SK-N-SH (cell line): ENCODE results near the gene SCGB3A1. TPM values are rescaled to one million over a fixed set of nuclear protein-coding genes. Genes with fewer than 3 reads are reported as not detected.

Experiments
- CTCF ChIA-PET: fragments of 300-600, 350-600 bp; formaldehyde crosslinking; extraction: SDS; loops from one replicate; lab custom pipeline; 2021; lab: Yijun Ruan, JAX
- POLR2A ChIA-PET: fragments of 350-600 bp; sonication (Branson Sonifier 250); formaldehyde crosslinking; extraction: SDS; loops from one replicate; lab custom pipeline; 2020; ENCODE audit warnings: antibody characterized with exemption, inconsistent platforms; lab: Yijun Ruan, JAX
- DNase-seq: peaks from one replicate; pipeline ENCODE4 v3.0.0; 2012
- H2AFZ ChIP-seq: fragments of 200-600 bp; sonication (generic); 2 replicates; pipeline ENCODE4 v1.8.1; 2016; ENCODE audit warnings: antibody characterized with exemption, mild to moderate bottlenecking, low read depth
- H3F3A ChIP-seq: fragments of 200-600 bp; sonication (generic); replicated peaks from 2 replicates; pipeline ENCODE3; 2016; ENCODE audit warnings: antibody characterized with exemption, mild to moderate bottlenecking; ENCODE audit not compliant: insufficient read depth
- H3K27ac ChIP-seq, 2 experiments: fragments of 200-500 bp in 1 of 2; fragments of 200-600 bp in 1 of 2; sonication (Bioruptor generic) in 1 of 2; sonication (generic), shearing (Covaris generic) in 1 of 2; 2 replicates each; pipeline versions ENCODE4 v1.5.1 to v1.6.1; 2014 to 2016; ENCODE audit warnings: low read depth in 2 of 2, inconsistent platforms in 1 of 2, low read length in 1 of 2, mild to moderate bottlenecking in 1 of 2, mixed read lengths in 1 of 2
- H3K27me3 ChIP-seq: fragments of 200-600 bp; sonication (generic), shearing (Covaris generic); 2 replicates; pipeline ENCODE4 v1.6.1; 2016; ENCODE audit warnings: mixed run types; ENCODE audit not compliant: insufficient read depth
- H3K36me3 ChIP-seq, 2 experiments: fragments of 200-500 bp in 1 of 2; fragments of 200-600 bp in 1 of 2; sonication (Bioruptor generic) in 1 of 2; sonication (generic) in 1 of 2; replicated peaks in 1 of 2; 2 replicates each; pipeline versions ENCODE3 to v1.5.1; 2014 to 2016; ENCODE audit warnings: low read length in 1 of 2, mild to moderate bottlenecking in 1 of 2; ENCODE audit not compliant: insufficient read depth in 2 of 2, control insufficient read depth in 1 of 2
- H3K4me1 ChIP-seq, 2 experiments: fragments of 200-500 bp in 1 of 2; fragments of 200-600 bp in 1 of 2; sonication (Bioruptor generic) in 1 of 2; sonication (generic), shearing (Covaris generic) in 1 of 2; 2 replicates each; pipeline versions ENCODE4 v1.5.1 to v1.6.1; 2014 to 2016; ENCODE audit warnings: low read depth in 1 of 2, low read length in 1 of 2, mixed run types in 1 of 2; ENCODE audit not compliant: insufficient read depth in 2 of 2, control insufficient read depth in 1 of 2
- H3K4me2 ChIP-seq: fragments of 200-600 bp; sonication (generic), shearing (Covaris generic); 2 replicates; pipeline ENCODE4 v1.6.1; 2017; ENCODE audit warnings: mixed run types
- H3K4me3 ChIP-seq, 2 experiments: fragments of 200-500 bp in 1 of 2; fragments of 200-600 bp in 1 of 2; sonication (Bioruptor generic) in 1 of 2; sonication (generic), shearing (Covaris generic) in 1 of 2; 2 replicates each; pipeline versions ENCODE4 v1.5.1 to v1.8.1; 2014 to 2016; ENCODE audit warnings: low read depth in 2 of 2, inconsistent platforms in 1 of 2, low read length in 1 of 2, mild to moderate bottlenecking in 1 of 2, mixed read lengths in 1 of 2, moderate library complexity in 1 of 2
- H3K79me2 ChIP-seq: fragments of 200-600 bp; sonication (generic); 2 replicates; pipeline ENCODE4 v1.8.1; 2017; ENCODE audit warnings: mild to moderate bottlenecking; ENCODE audit not compliant: insufficient read depth
- H3K9ac ChIP-seq: fragments of 200-600 bp; sonication (generic); 2 replicates; pipeline ENCODE4 v1.6.1; 2017; ENCODE audit warnings: mixed run types
- H3K9me2 ChIP-seq: fragments of 200-600 bp; sonication (generic); 2 replicates; pipeline ENCODE4 v1.6.1; 2017; ENCODE audit warnings: mixed run types
- H3K9me3 ChIP-seq: fragments of 200-600 bp; sonication (generic); 2 replicates; pipeline ENCODE4 v1.6.1; 2017; ENCODE audit warnings: mixed run types, mild to moderate bottlenecking, moderate library complexity
- H4K20me1 ChIP-seq: fragments of 200-600 bp; sonication (generic); 2 replicates; pipeline ENCODE4 v1.6.1; 2017; ENCODE audit warnings: mild to moderate bottlenecking, mixed run types; ENCODE audit not compliant: insufficient read depth
- CHD2 ChIP-seq: fragments of 150-350 bp; IDR thresholded peaks from 2 replicates; pipeline ENCODE4 v1.6.1; 2018; ENCODE audit warnings: low read length; ENCODE audit not compliant: partially characterized antibody
- CTCF ChIP-seq: fragments of 200-600 bp; sonication (generic); IDR thresholded peaks from 2 replicates; pipeline ENCODE4 v1.6.1; 2017; ENCODE audit warnings: antibody characterized with exemption, mild to moderate bottlenecking, moderate library complexity
- FOSL2 ChIP-seq: IDR thresholded peaks from 2 replicates; pipeline ENCODE4 v1.4.0; 2012; ENCODE audit warnings: low read depth, mild to moderate bottlenecking, moderate library complexity, borderline replicate concordance
- FOXJ3 ChIP-seq: sonication (generic); formaldehyde crosslinking; IDR thresholded peaks from 2 replicates; pipeline ENCODE4 v1.5.1; 2020; ENCODE audit warnings: mild to moderate bottlenecking, missing genetic modification reagents
- FOXM1 ChIP-seq: IDR thresholded peaks from 2 replicates; pipeline ENCODE4 v1.4.0; 2012; ENCODE audit warnings: low read depth, mild to moderate bottlenecking
- GABPA ChIP-seq: IDR thresholded peaks from 2 replicates; pipeline ENCODE4 v1.4.0; 2012; ENCODE audit warnings: low read depth, mild to moderate bottlenecking
- GATA2 ChIP-seq: sonication (generic); formaldehyde crosslinking; IDR thresholded peaks from 2 replicates; pipeline ENCODE4 v1.5.0; 2020; ENCODE audit warnings: mild to moderate bottlenecking, missing genetic modification reagents
- IRF3 ChIP-seq: fragments of 150-350 bp; IDR thresholded peaks from 2 replicates; pipeline ENCODE4 v1.6.1; 2016; ENCODE audit warnings: mild to moderate bottlenecking, low read depth, low read length
- JUND ChIP-seq: IDR thresholded peaks from 2 replicates; pipeline ENCODE4 v1.4.0; 2012
- NFIC ChIP-seq: IDR thresholded peaks from 2 replicates; pipeline ENCODE4 v1.4.0; 2012; ENCODE audit warnings: borderline replicate concordance
- PBX3 ChIP-seq: IDR thresholded peaks from 2 replicates; pipeline ENCODE4; 2012
- RCOR1 ChIP-seq: fragments of 150-350 bp; IDR thresholded peaks from 2 replicates; pipeline ENCODE4 v1.6.1; 2017; ENCODE audit warnings: antibody characterized with exemption, low read length
- RFX5 ChIP-seq: IDR thresholded peaks from 2 replicates; pipeline ENCODE4 v1.6.1; 2012; ENCODE audit warnings: mild to moderate bottlenecking, improper control_type of control experiment, low read length
- RXRA ChIP-seq: IDR thresholded peaks from 2 replicates; pipeline ENCODE4 v1.4.0; 2012; ENCODE audit warnings: low read depth, mild to moderate bottlenecking, borderline replicate concordance
- SIN3A ChIP-seq: IDR thresholded peaks from 2 replicates; pipeline ENCODE4 v1.6.1; 2012; ENCODE audit warnings: low read depth, mild to moderate bottlenecking, low read length, moderate library complexity, borderline replicate concordance
- SMC3 ChIP-seq: IDR thresholded peaks from 2 replicates; pipeline ENCODE4 v1.6.1; 2012; ENCODE audit warnings: low read depth, low read length, improper control_type of control experiment
- TAF1 ChIP-seq: IDR thresholded peaks from 2 replicates; pipeline ENCODE4 v1.6.1; 2012; ENCODE audit warnings: low read depth, mild to moderate bottlenecking, low read length, moderate library complexity, borderline replicate concordance
- TEAD4 ChIP-seq: IDR thresholded peaks from 2 replicates; pipeline ENCODE4 v1.4.0; 2012; ENCODE audit warnings: mild to moderate bottlenecking, borderline replicate concordance; ENCODE audit not compliant: insufficient read depth
- USF2 ChIP-seq: fragments of 150-350 bp; IDR thresholded peaks from 2 replicates; pipeline ENCODE4 v1.6.1; 2017; ENCODE audit warnings: antibody characterized with exemption, low read length, low read depth, borderline replicate concordance
- WGBS: methylation state at CpG from one replicate; pipeline ENCODE4 v1.1.6; 2017; ENCODE audit warnings: low lambda C conversion rate; 5-methylcytosine and 5-hydroxymethylcytosine counted together
- polyA plus RNA-seq, 3 experiments: library from polyadenylated mRNA; depleted of rRNA; stranded (reverse); fragments of >200 nt; gene quantifications; 2 replicates each; pipeline ENCODE4 v1.2.3, GENCODE V29; 2012

The SCGB3A1 gene
- polyA plus RNA-seq, 1 of the 3 experiments (the other 2 are of a cell fraction), result not detected

- ChIA-PET CTCF (interaction anchor here (1.0 kb wide), 1 partner anchor 25 kb away, joined by 3 read pairs; no protein-coding TSS in a partner anchor), POLR2A (no interaction called here)
- Histone ChIP-seq H3K27me3 (no peaks in the 10 kb centered on the region), H3K9me2 (no peaks in the 10 kb centered on the region), H3K36me3 (peaks cover 18 to 36% of the 10 kb centered on the region in 2 experiments), H3K27ac (no peak overlapping the region; a peak in 1 of 4 replicates), H3F3A (no peaks in the 10 kb centered on the region), H3K4me1 (no peaks in the 10 kb centered on the region; a peak in 2 of 4 replicates), H2AFZ (no peak overlapping the region), H3K79me2 (peaks cover 34% of the 10 kb centered on the region; the same call in 1 of the 2 replicates), H4K20me1 (peaks cover 3% of the 10 kb centered on the region; the same call in 1 of the 2 replicates), H3K9me3 (no peaks in the 10 kb centered on the region), H3K4me3 (no peak overlapping the region), H3K4me2 (no peak overlapping the region), H3K9ac (no peak overlapping the region)
- TF ChIP-seq IRF3, result no peak
- TF ChIP-seq FOSL2, result no peak
- no peak for TF ChIP-seq RFX5
- TF ChIP-seq SMC3, result no peak
- no peak for TF ChIP-seq TAF1
- no peak for TF ChIP-seq CHD2
- no peak for TF ChIP-seq NFIC
- TF ChIP-seq FOXM1, result no peak
- TF ChIP-seq CTCF, result no peak
- TF ChIP-seq SIN3A, result no peak
- no peak for TF ChIP-seq TEAD4
- TF ChIP-seq GABPA, result no peak
- no peak for TF ChIP-seq USF2
- TF ChIP-seq RXRA, result no peak
- TF ChIP-seq FOXJ3 (CRISPR knock-in tag), result no peak
- TF ChIP-seq RCOR1, result no peak
- no peak for TF ChIP-seq JUND
- no peak for TF ChIP-seq GATA2 (CRISPR knock-in tag)
- no peak for TF ChIP-seq PBX3
- no peak for DNase-seq
- 81% methylated on average over 7 of the region's 7 CpGs for WGBS
Measured at GRCh38 chr5:180555168-180555921, 36.0 kb downstream of the SCGB3A1 start.
